Measurements from ENCODE around the gene WNK1.

The WNK1 gene

GRCh38 chr12:867905-868304 is 115.5 kb downstream of the WNK1 start:
- DNase-seq, result no peak

GRCh38 chr12:868722-869121 is 116.3 kb downstream of the WNK1 start:
- DNase-seq, result no peak

GRCh38 chr12:870378-870777 is 118.0 kb downstream of the WNK1 start:
- DNase-seq, result no peak

- no peak for DNase-seq
Observed at GRCh38 chr12:873954-874353, 121.6 kb downstream of the WNK1 start.

GRCh38 chr12:879641-880040 is 127.3 kb downstream of the WNK1 start:
- DNase-seq, result no peak

- no peak for DNase-seq
Observed at GRCh38 chr12:880656-881055, 128.3 kb downstream of the WNK1 start.

GRCh38 chr12:884746-885414 is 132.5 kb downstream of the WNK1 start:
- DNase-seq, result no peak

- DNase-seq, result no peak
Observed at GRCh38 chr12:885701-886100, 133.3 kb downstream of the WNK1 start.

GRCh38 chr12:886206-886605 is 133.8 kb downstream of the WNK1 start:
- DNase-seq, result no peak

- DNase-seq, result no peak
Observed at GRCh38 chr12:894226-894625, 141.8 kb downstream of the WNK1 start.

GRCh38 chr12:896031-896430 is 143.7 kb downstream of the WNK1 start:
- DNase-seq, result no peak

GRCh38 chr12:897386-897785 is 145.0 kb downstream of the WNK1 start:
- no peak for DNase-seq

GRCh38 chr12:902581-902980 is 150.2 kb downstream of the WNK1 start:
- no peak for DNase-seq

GRCh38 chr12:903055-903454 is 150.7 kb downstream of the WNK1 start:
- DNase-seq, result no peak

GRCh38 chr12:904010-904414 is 151.6 kb downstream of the WNK1 start:
- DNase-seq, result no peak

- no peak for DNase-seq
Observed at GRCh38 chr12:905261-906031, 153.1 kb downstream of the WNK1 start.

- DNase-seq, result no peak
Observed at GRCh38 chr12:906062-906585, 153.7 kb downstream of the WNK1 start.

- no peak for DNase-seq
Observed at GRCh38 chr12:907413-908185, 155.2 kb downstream of the WNK1 start.

GRCh38 chr12:909861-910260 is 157.5 kb downstream of the WNK1 start:
- DNase-seq, result no peak

GRCh38 chr12:910416-910815 is 158.0 kb downstream of the WNK1 start:
- no peak for DNase-seq

GRCh38 chr12:911191-911826 is 158.9 kb downstream of the WNK1 start:
- no peak for DNase-seq

- no peak for DNase-seq
Observed at GRCh38 chr12:912466-913235, 160.3 kb downstream of the WNK1 start.
